HepG2 (cell line): ENCODE results near the gene IPO9. TPM values are rescaled to one million over a fixed set of nuclear protein-coding genes. Genes with fewer than 3 reads are reported as not detected.
A peak's percentile ranks its signal among the peaks of the same experiment; 100 is the strongest.

Experiments used
- ATAC-seq: fragments of 200-7000 bp; cut with Tn5 transposase; 3 replicates; pipeline ENCODE4 v1.9.1; 2020; ENCODE audit warnings: mild to moderate bottlenecking, moderate library complexity
- BruUV-seq: library from RNA; stranded (reverse); fragments of 400-500 nt; replicated peaks from 2 replicates; lab custom pipeline; 2021; lab: Mats Ljungman, UMichigan
- CTCF ChIA-PET: fragments of 300-600 bp; formaldehyde crosslinking; extraction: SDS; loops from one replicate; lab custom pipeline; 2021; ENCODE audit warnings: low total read pairs, inconsistent platforms, low intra/inter-chr PET ratio; lab: Yijun Ruan, JAX
- POLR2A ChIA-PET: fragments of 350-600 bp; sonication (Branson Sonifier 250); formaldehyde crosslinking; loops from one replicate; lab custom pipeline; 2020; ENCODE audit warnings: antibody characterized with exemption, inconsistent platforms; lab: Yijun Ruan, JAX
- DNase-seq: peaks from one replicate; pipeline ENCODE4 v3.0.0-alpha.2; 2015; ENCODE audit warnings: low spot score
- FAIRE-seq: peaks from 3 replicates; lab custom pipeline; 2011; peaks lifted over from hg19 to GRCh38; lab: Jason Lieb, UNC
- H2AFZ ChIP-seq: one replicate; pipeline ENCODE4 v1.6.1; 2011; ENCODE audit warnings: low read length, inconsistent platforms
- H3K27ac ChIP-seq: fragments of 300-600 bp; 3 replicates; pipeline ENCODE4 v1.8.0; 2011; ENCODE audit warnings: mixed run types, mild to moderate bottlenecking, mixed read lengths, low read length, inconsistent platforms; ENCODE audit not compliant: insufficient read depth; ENCODE audit errors: extremely low read length
- H3K27me3 ChIP-seq, 2 experiments: fragments of 200-600 bp in 1 of 2; 2 replicates in 1 of 2; 3 replicates in 1 of 2; pipeline versions ENCODE4 v1.6.0 to v1.8.0; 2011; ENCODE audit warnings: low read length in 2 of 2, mild to moderate bottlenecking in 2 of 2, moderate library complexity in 2 of 2, inconsistent platforms in 1 of 2; ENCODE audit not compliant: insufficient read depth in 2 of 2, control insufficient read depth in 1 of 2
- H3K36me3 ChIP-seq, 2 experiments: fragments of 200-600 bp in 1 of 2; replicated peaks in 1 of 2; 2 replicates in 1 of 2; 3 replicates in 1 of 2; pipeline versions ENCODE4 v1.5.1 to v1.8.0; 2011; ENCODE audit warnings: low read length in 2 of 2, inconsistent platforms in 1 of 2; ENCODE audit not compliant: insufficient read depth in 2 of 2, control insufficient read depth in 1 of 2
- H3K4me1 ChIP-seq: 2 replicates; pipeline ENCODE4 v1.5.1; 2012; ENCODE audit warnings: low read length, inconsistent platforms; ENCODE audit not compliant: insufficient read depth
- H3K4me2 ChIP-seq: 2 replicates; pipeline ENCODE4 v1.6.0; 2011; ENCODE audit warnings: low read depth, low read length, inconsistent platforms
- H3K4me3 ChIP-seq, 3 experiments: fragments of 200-600 bp in 1 of 3; sonication (generic), shearing (Covaris generic) in 1 of 3; replicated peaks in 1 of 3; 2 replicates each; pipeline ENCODE4 v1.5.1; 2011 to 2016; ENCODE audit warnings: low read length in 3 of 3, inconsistent platforms in 2 of 3, low read depth in 2 of 3, mild to moderate bottlenecking in 2 of 3, control low read depth in 1 of 3, mixed read lengths in 1 of 3; ENCODE audit not compliant: insufficient read depth in 1 of 3
- H3K79me2 ChIP-seq: one replicate; pipeline ENCODE4 v1.6.1; 2011; ENCODE audit warnings: low read length, inconsistent platforms; ENCODE audit not compliant: insufficient read depth
- H3K9ac ChIP-seq: 2 replicates; pipeline ENCODE4 v1.6.0; 2011; ENCODE audit warnings: mild to moderate bottlenecking, low read depth, low read length, inconsistent platforms; ENCODE audit not compliant: insufficient read depth
- H3K9me3 ChIP-seq: 2 replicates; pipeline ENCODE4 v1.5.1; 2012; ENCODE audit warnings: mild to moderate bottlenecking, low read length
- H4K20me1 ChIP-seq: 2 replicates; pipeline ENCODE4 v1.6.0; 2011; ENCODE audit warnings: inconsistent platforms, mild to moderate bottlenecking, low read length, moderate library complexity; ENCODE audit not compliant: insufficient read depth
- ATF3 ChIP-seq: sonication (generic); formaldehyde crosslinking; IDR thresholded peaks from 2 replicates; pipeline ENCODE4 v1.4.0; 2020; ENCODE audit warnings: missing genetic modification reagents
- DDIT3 ChIP-seq: sonication (generic); formaldehyde crosslinking; IDR thresholded peaks from 2 replicates; pipeline ENCODE4 v1.4.0; 2020; ENCODE audit warnings: mild to moderate bottlenecking, missing genetic modification reagents
- EEA1 ChIP-seq: sonication (generic); formaldehyde crosslinking; IDR thresholded peaks from 2 replicates; pipeline ENCODE4 v1.5.1; 2020; ENCODE audit warnings: mild to moderate bottlenecking, missing genetic modification reagents, borderline replicate concordance
- MATR3 ChIP-seq: sonication (generic); formaldehyde crosslinking; IDR thresholded peaks from 2 replicates; pipeline ENCODE4 v1.4.0; 2020; ENCODE audit warnings: missing genetic modification reagents
- MNT ChIP-seq: fragments of 450-650 bp; IDR thresholded peaks from 2 replicates; pipeline ENCODE4 v1.6.1; 2016
- RCOR2 ChIP-seq: IDR thresholded peaks from 2 replicates; pipeline ENCODE4 v1.6.1; 2016; ENCODE audit warnings: missing biosample characterization, missing genetic modification reagents
- ZNF138 ChIP-seq: sonication (generic); formaldehyde crosslinking; IDR thresholded peaks from 2 replicates; pipeline ENCODE4 v1.5.0; 2020; ENCODE audit warnings: mild to moderate bottlenecking, low read depth, missing genetic modification reagents
- ZNF232 ChIP-seq: sonication (generic); formaldehyde crosslinking; IDR thresholded peaks from 2 replicates; pipeline ENCODE4 v1.4.0; 2020; ENCODE audit warnings: missing genetic modification reagents, borderline replicate concordance
- WGBS: methylation state at CpG from one replicate; pipeline ENCODE4 v1.1.6; 2017; ENCODE audit warnings: low lambda C conversion rate; 5-methylcytosine and 5-hydroxymethylcytosine counted together
- in situ Hi-C: cut with HindIII; loops from 2 replicates; pipeline ENCODE4 v1.10.0; 2017; ENCODE audit warnings: low pct_unique_long_range_greater_than_20kb; ENCODE audit not compliant: extremely low pct_ligation_motif_present
- intact Hi-C: fragments of 100-400 bp; cut with micrococcal nuclease; formaldehyde crosslinking; loops from one replicate; pipeline ENCODE4 v1.10.0; 2022; ENCODE audit not compliant: unreplicated experiment
- polyA plus RNA-seq, 8 experiments: library from polyadenylated mRNA; depleted of rRNA in 3 of 8; stranded (reverse) in 7 of 8; unstranded in 1 of 8; fragments of >200 nt; fragmentation: Illumina TruSeq in 4 of 8; extraction: Trizol in 4 of 8; gene quantifications; 2 replicates each; pipeline versions ENCODE4 v1.2.1 to v1.2.3, GENCODE V29; 2011 to 2016; ENCODE audit warnings: low read depth in 4 of 8, missing spikeins in 1 of 8, mixed read lengths in 1 of 8; ENCODE audit not compliant: insufficient read depth in 1 of 8
- total RNA-seq, 5 experiments: library from RNA; depleted of rRNA; stranded (reverse); fragments of >200 nt; fragmentation: Illumina TruSeq; extraction: Trizol; gene quantifications; 2 replicates each; pipeline ENCODE4 v1.2.3, GENCODE V29; 2016; ENCODE audit warnings: low read depth in 1 of 5

The IPO9 gene
- total and polyA plus RNA-seq, 2 of the 13 experiments (the other 11 are each of a cell fraction or from before 2014, with no cell fraction given): 31.0 to 34.8 TPM

- TF ChIP-seq MATR3: no peak
- TF ChIP-seq ZNF138 (CRISPR knock-in tag): no peak
- no peak for TF ChIP-seq ZNF232 (CRISPR knock-in tag)
Measured at GRCh38 chr1:201898992-201899391, 70.0 kb downstream of the IPO9 start (continued).

GRCh38 chr1:201899683-201900429, 70.9 kb downstream of the IPO9 start:
- CTCF ChIA-PET: no interaction called here
- H3K9ac ChIP-seq: no peak overlapping the region
- H3K9me3 ChIP-seq: no peaks in the 10 kb centered on the region
- H4K20me1 ChIP-seq: no peaks in the 10 kb centered on the region
- H2AFZ ChIP-seq: no peak overlapping the region
- no peak for DNase-seq
- peaks cover 0 to 4% of the 10 kb centered on the region in 2 experiments; a peak in 1 of 5 replicates for H3K27me3 ChIP-seq
- H3K4me3 ChIP-seq: no peak overlapping the region
- no peak for TF ChIP-seq DDIT3 (CRISPR knock-in tag)
- no peak for TF ChIP-seq ATF3 (CRISPR knock-in tag)
- TF ChIP-seq RCOR2 (CRISPR knock-in tag): no peak
- no peak for TF ChIP-seq EEA1
- peak; percentile 62 for TF ChIP-seq MNT
- intact Hi-C loops (loop anchor here (5.0 to 10.0 kb wide), 2 partner anchors 57 to 215 kb away; partner anchors contain the start of gene TIMM17A), in situ Hi-C loops (loop anchor here (5.0 kb wide), 1 partner anchor 232 kb away; no protein-coding TSS in a partner anchor)
- BruUV-seq: no TSS peak
- no peak for FAIRE-seq
- POLR2A ChIA-PET: no interaction called here
- H3K27ac ChIP-seq: no peak overlapping the region
- no peaks in the 10 kb centered on the region for H3K36me3 ChIP-seq
- WGBS: 55% methylated on average over 16 of the region's 20 CpGs
- H3K4me1 ChIP-seq: no peaks in the 10 kb centered on the region
- H3K4me2 ChIP-seq: no peak overlapping the region
- no peaks in the 10 kb centered on the region for H3K79me2 ChIP-seq
- no peak for ATAC-seq
